SU-DHL-6 (cell line): ENCODE data around the gene TRAPPC2L.

Experiments
- H2AFZ ChIP-seq: fragments of 200-600 bp; sonication (generic); 2 replicates; pipeline ENCODE4 v1.6.1; 2014; ENCODE audit warnings: low read depth, mild to moderate bottlenecking, moderate library complexity, mixed read lengths, antibody characterized with exemption, low read length; ENCODE audit not compliant: severe bottlenecking
- H3F3A ChIP-seq: fragments of 200-600 bp; shearing (Covaris generic); 2 replicates; pipeline ENCODE4 v1.6.0; 2016; ENCODE audit warnings: antibody characterized with exemption, mild to moderate bottlenecking; ENCODE audit not compliant: insufficient read depth
- H3K27ac ChIP-seq: fragments of 200-600 bp; sonication (generic); 2 replicates; pipeline ENCODE4 v1.5.1; 2016; ENCODE audit warnings: low read depth, mild to moderate bottlenecking, low read length, moderate library complexity, mixed read lengths
- H3K27me3 ChIP-seq: fragments of 200-600 bp; sonication (generic), shearing (Covaris generic); 2 replicates; pipeline ENCODE4 v1.6.0; 2014; ENCODE audit warnings: mild to moderate bottlenecking, low read length
- H3K36me3 ChIP-seq: fragments of 200-600 bp; sonication (generic); 2 replicates; pipeline ENCODE4 v1.6.1; 2014; ENCODE audit warnings: mild to moderate bottlenecking, low read length, mixed read lengths
- H3K4me2 ChIP-seq: fragments of 300-600, 200-600 bp; shearing (Covaris generic), sonication (generic); 2 replicates; pipeline ENCODE4 v1.6.0; 2014; ENCODE audit warnings: low read length, low read depth, mild to moderate bottlenecking; ENCODE audit not compliant: poor library complexity, severe bottlenecking
- H3K4me3 ChIP-seq: fragments of 200-600 bp; sonication (generic); 2 replicates; pipeline ENCODE4 v1.5.1; 2014; ENCODE audit warnings: antibody characterized with exemption, low read length, mild to moderate bottlenecking, mixed read lengths; ENCODE audit not compliant: insufficient read depth, poor library complexity, severe bottlenecking
- H3K79me2 ChIP-seq: fragments of 200-600 bp; sonication (generic); 2 replicates; pipeline ENCODE4 v1.6.1; 2014; ENCODE audit warnings: mild to moderate bottlenecking, low read length, moderate library complexity; ENCODE audit not compliant: insufficient read depth
- H3K9ac ChIP-seq: fragments of 200-600 bp; sonication (generic); 2 replicates; pipeline ENCODE4 v1.7.0; 2014; ENCODE audit warnings: mild to moderate bottlenecking, low read length
- H3K9me2 ChIP-seq: fragments of 200-600 bp; sonication (generic); replicated peaks from 2 replicates; pipeline ENCODE4 v1.6.1; 2014; ENCODE audit warnings: low read length; ENCODE audit not compliant: insufficient read depth
- H3K9me3 ChIP-seq: fragments of 200-600 bp; sonication (generic); 2 replicates; pipeline ENCODE4 v1.6.1; 2014; ENCODE audit warnings: low read length, mixed read lengths; ENCODE audit not compliant: insufficient read depth
- H4K20me1 ChIP-seq: fragments of 200-600 bp; sonication (generic); 2 replicates; pipeline ENCODE4 v1.6.1; 2014; ENCODE audit warnings: low read depth, mild to moderate bottlenecking, antibody characterized with exemption, low read length, moderate library complexity, mixed read lengths
- EZH2phosphoT487 ChIP-seq: fragments of 200-600 bp; sonication (generic), shearing (Covaris generic); conservative IDR thresholded peaks from 2 replicates; pipeline ENCODE4 v1.6.1; 2018; ENCODE audit warnings: mild to moderate bottlenecking, antibody characterized with exemption, low read length, moderate library complexity, mixed read lengths
- TF ChIP-seq, protein P1 (sequence below): fragments of 200-600 bp; sonication (generic); IDR thresholded peaks from one replicate; pipeline ENCODE4 v1.5.1; 2017; ENCODE audit warnings: antibody characterized with exemption, mild to moderate bottlenecking, low read length, moderate library complexity; ENCODE audit not compliant: insufficient read depth, poor library complexity, severe bottlenecking

TRAPPC2L gene

DNA sequence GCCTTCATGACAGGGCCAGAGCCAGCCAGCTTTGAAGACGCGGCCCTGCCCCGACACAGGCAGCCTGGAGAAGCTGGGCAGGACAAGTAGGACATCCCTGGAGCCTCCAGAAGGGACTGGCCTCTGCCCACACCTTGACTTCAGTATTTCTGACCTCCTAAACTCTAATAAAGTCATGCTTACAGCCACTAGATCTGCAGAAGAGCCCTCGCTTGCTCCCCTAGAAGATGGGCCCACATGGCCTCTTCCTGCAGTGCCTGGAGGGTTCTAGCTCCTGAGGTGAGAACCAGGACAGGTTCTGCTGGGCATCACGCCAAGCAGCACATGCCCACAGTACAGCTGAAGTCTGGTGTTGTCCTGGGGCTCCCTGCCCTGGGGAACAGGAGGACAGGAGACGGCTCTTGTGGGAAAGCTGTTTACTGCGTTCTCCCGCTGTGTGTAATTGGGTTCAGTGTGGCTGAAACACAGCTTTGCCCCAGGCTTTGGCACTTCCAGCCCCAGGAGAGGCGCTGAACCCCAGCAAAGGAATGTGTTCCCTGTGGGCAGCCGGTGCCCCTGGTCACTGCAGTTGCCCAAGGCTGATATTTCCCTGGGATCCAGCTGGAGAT lies 47.8 kb upstream of the TRAPPC2L start:
- Histone ChIP-seq H3K9me3 (peaks cover 5% of the 10 kb centered on the region; the same call in 1 of the 2 replicates), H2AFZ (no peak overlapping the region), H4K20me1 (no peaks in the 10 kb centered on the region), H3K9me2 (no peaks in the 10 kb centered on the region), H3F3A (peaks cover 37% of the 10 kb centered on the region), H3K9ac (0 out of 2 replicates have a peak overlapping the region, but pooled peaks have one; percentile 2), H3K4me2 (peak overlapping the region; percentile 89), H3K27me3 (no peaks in the 10 kb centered on the region), H3K4me3 (no peak overlapping the region), H3K79me2 (peaks cover 23% of the 10 kb centered on the region), H3K36me3 (no peaks in the 10 kb centered on the region), H3K27ac (peak overlapping the region; percentile 45; the same call in 1 of the 2 replicates)
- no peak for TF ChIP-seq EZH2phosphoT487
- TF ChIP-seq, protein P1, sequence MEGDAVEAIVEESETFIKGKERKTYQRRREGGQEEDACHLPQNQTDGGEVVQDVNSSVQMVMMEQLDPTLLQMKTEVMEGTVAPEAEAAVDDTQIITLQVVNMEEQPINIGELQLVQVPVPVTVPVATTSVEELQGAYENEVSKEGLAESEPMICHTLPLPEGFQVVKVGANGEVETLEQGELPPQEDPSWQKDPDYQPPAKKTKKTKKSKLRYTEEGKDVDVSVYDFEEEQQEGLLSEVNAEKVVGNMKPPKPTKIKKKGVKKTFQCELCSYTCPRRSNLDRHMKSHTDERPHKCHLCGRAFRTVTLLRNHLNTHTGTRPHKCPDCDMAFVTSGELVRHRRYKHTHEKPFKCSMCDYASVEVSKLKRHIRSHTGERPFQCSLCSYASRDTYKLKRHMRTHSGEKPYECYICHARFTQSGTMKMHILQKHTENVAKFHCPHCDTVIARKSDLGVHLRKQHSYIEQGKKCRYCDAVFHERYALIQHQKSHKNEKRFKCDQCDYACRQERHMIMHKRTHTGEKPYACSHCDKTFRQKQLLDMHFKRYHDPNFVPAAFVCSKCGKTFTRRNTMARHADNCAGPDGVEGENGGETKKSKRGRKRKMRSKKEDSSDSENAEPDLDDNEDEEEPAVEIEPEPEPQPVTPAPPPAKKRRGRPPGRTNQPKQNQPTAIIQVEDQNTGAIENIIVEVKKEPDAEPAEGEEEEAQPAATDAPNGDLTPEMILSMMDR: no peak

GRCh38 chr16:88809676-88810165 lies 47.2 kb upstream of the TRAPPC2L start:
- no peaks in the 10 kb centered on the region for H4K20me1 ChIP-seq
- H3K79me2 ChIP-seq: peaks cover 18% of the 10 kb centered on the region

DNA sequence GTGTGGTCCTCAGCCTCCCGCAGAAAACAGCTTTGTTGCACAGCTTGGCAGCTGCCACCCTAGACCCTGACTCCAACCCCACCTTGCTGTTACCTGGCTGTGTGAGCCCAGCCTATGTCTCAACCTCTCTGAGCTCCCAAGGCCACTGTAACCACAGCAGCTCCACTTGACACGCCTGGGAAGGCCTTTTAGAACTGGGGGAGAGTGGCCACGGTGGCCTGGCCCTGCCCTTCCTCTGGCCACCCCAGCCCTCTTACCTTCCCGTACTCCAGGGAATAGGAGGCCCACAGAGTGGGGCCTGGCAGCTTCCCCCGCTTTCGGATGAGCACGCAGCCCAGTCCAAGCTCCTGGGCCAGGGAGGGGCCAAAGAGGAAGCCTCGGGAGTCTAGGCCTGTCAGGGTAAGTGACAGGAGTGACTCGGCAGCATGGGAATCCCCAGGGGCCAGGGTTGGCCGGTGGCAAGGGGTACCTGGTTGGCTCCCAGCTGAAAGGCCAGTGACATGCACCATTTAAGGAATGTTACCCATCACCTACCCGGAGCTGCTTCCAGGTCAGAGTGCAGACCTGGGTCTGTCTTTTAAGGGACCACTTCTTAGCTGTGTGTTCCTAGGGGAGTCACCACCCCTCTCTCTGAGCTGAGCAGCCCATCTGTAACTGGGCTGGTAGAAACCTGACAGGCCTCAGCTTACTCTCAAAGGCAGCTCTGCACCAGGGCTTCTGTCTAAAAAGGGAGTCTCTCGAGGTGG lies 46.6 kb upstream of the TRAPPC2L start:
- no peaks in the 10 kb centered on the region for H3K27me3 ChIP-seq
- peak overlapping the region; percentile 75 for H3K4me3 ChIP-seq
- H3K79me2 ChIP-seq: peaks cover 11% of the 10 kb centered on the region; the same call in 1 of the 2 replicates
- no peaks in the 10 kb centered on the region for H4K20me1 ChIP-seq
- peaks cover 5% of the 10 kb centered on the region; the same call in 1 of the 2 replicates for H3K9me3 ChIP-seq
- peak overlapping the region; percentile 82 for H3K27ac ChIP-seq
- TF ChIP-seq EZH2phosphoT487: no peak
- TF ChIP-seq, protein P1: no peak
- peak overlapping the region; percentile 92 for H3K9ac ChIP-seq
- no peaks in the 10 kb centered on the region for H3K36me3 ChIP-seq
- peak overlapping the region; percentile 89 for H3K4me2 ChIP-seq
- H3F3A ChIP-seq: peaks cover 32% of the 10 kb centered on the region
- no peak overlapping the region for H2AFZ ChIP-seq
- no peaks in the 10 kb centered on the region for H3K9me2 ChIP-seq

More at GRCh38 chr16:88809676-88810165, 47.2 kb upstream of the TRAPPC2L start:
- Histone ChIP-seq H3K36me3 (no peaks in the 10 kb centered on the region), H3K4me3 (no peak overlapping the region), H3K27ac (peak overlapping the region; percentile 82), H3K4me2 (peak overlapping the region; percentile 89), H3F3A (peaks cover 32% of the 10 kb centered on the region), H3K27me3 (no peaks in the 10 kb centered on the region), H2AFZ (no peak overlapping the region), H3K9me3 (peaks cover 5% of the 10 kb centered on the region; the same call in 1 of the 2 replicates), H3K9me2 (no peaks in the 10 kb centered on the region), H3K9ac (peak overlapping the region; percentile 92)
- TF ChIP-seq, protein P1: no peak
- no peak for TF ChIP-seq EZH2phosphoT487
